Inflammatory macrophage (primary cell): ENCODE data around the gene ARHGAP36.

ENCODE experiments used
- DNase-seq, 2 donors: peaks; one replicate each; pipeline ENCODE4 v3.0.0-alpha.2; 2020 to 2022

Gene ARHGAP36

GRCh38 chrX:131072871-131073571 lies 14.9 kb downstream of the ARHGAP36 start:
- DNase-seq: no peak

GRCh38 chrX:131073607-131074006 lies 15.5 kb downstream of the ARHGAP36 start:
- DNase-seq: no peak

GRCh38 chrX:131081772-131082740 lies 23.9 kb downstream of the ARHGAP36 start:
- DNase-seq: no peak

- no peak for DNase-seq
Measured at GRCh38 chrX:131083510-131084142, 25.5 kb downstream of the ARHGAP36 start.

GRCh38 chrX:131084145-131084544 lies 26.0 kb downstream of the ARHGAP36 start:
- no peak for DNase-seq

GRCh38 chrX:131136776-131137175 lies 78.6 kb downstream of the ARHGAP36 start:
- DNase-seq: no peak

- no peak for DNase-seq
Measured at GRCh38 chrX:131139072-131139471, 80.9 kb downstream of the ARHGAP36 start.
